Measurements from ENCODE around the gene PPP1R3A.
"Not testable (repeated sequence)": the region's sequence is repeated elsewhere in the genome, so short reads cannot be mapped to it uniquely, and the experiment has no call there.

Gene PPP1R3A, protein sequence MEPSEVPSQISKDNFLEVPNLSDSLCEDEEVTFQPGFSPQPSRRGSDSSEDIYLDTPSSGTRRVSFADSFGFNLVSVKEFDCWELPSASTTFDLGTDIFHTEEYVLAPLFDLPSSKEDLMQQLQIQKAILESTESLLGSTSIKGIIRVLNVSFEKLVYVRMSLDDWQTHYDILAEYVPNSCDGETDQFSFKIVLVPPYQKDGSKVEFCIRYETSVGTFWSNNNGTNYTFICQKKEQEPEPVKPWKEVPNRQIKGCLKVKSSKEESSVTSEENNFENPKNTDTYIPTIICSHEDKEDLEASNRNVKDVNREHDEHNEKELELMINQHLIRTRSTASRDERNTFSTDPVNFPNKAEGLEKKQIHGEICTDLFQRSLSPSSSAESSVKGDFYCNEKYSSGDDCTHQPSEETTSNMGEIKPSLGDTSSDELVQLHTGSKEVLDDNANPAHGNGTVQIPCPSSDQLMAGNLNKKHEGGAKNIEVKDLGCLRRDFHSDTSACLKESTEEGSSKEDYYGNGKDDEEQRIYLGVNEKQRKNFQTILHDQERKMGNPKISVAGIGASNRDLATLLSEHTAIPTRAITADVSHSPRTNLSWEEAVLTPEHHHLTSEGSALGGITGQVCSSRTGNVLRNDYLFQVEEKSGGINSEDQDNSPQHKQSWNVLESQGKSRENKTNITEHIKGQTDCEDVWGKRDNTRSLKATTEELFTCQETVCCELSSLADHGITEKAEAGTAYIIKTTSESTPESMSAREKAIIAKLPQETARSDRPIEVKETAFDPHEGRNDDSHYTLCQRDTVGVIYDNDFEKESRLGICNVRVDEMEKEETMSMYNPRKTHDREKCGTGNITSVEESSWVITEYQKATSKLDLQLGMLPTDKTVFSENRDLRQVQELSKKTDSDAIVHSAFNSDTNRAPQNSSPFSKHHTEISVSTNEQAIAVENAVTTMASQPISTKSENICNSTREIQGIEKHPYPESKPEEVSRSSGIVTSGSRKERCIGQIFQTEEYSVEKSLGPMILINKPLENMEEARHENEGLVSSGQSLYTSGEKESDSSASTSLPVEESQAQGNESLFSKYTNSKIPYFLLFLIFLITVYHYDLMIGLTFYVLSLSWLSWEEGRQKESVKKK

DNA sequence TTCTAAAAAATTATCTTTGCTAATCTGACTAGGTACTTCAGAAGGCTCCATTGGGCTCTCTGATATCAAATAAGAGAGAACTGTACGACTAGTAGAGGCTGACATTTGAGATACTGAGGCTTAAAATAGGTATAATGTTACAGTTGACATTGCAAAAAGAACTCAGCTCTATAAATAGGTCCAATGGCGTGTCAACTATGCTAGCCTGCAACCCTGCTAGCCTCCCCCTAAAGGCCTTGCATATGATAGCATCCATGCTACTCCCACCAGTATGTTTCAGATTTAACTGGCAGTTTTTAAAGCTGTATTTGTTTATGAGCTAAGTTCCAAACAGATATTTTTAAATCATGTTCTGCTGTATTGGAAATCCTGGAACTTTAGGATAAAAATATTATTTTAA lies at the start of gene PPP1R3A:
TSS of gene PPP1R3A (minus strand) at position 64 of the 400 bp plus-strand sequence. CDS start at position 51, 13 bp downstream.
- DNase-seq, result no peak

DNA sequence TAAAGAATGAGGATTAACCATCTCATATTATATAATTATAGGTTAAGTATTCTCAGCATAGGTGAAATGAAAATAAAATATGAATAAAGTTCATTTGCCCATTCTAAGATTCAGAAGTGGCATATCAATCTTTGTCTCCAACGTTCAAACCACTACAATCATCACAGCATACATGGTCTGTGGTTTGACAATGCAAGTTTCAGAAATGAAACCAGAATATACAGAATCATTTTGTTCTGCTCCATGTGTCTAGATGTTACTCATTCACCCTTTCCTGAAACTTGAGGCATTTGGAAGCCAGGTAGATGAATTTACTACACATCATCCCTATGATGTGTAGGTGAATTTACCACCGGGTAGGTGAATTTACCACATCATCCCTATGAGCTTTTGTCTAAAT lies 44.5 kb upstream of the PPP1R3A start:
- DNase-seq, result no peak

DNA sequence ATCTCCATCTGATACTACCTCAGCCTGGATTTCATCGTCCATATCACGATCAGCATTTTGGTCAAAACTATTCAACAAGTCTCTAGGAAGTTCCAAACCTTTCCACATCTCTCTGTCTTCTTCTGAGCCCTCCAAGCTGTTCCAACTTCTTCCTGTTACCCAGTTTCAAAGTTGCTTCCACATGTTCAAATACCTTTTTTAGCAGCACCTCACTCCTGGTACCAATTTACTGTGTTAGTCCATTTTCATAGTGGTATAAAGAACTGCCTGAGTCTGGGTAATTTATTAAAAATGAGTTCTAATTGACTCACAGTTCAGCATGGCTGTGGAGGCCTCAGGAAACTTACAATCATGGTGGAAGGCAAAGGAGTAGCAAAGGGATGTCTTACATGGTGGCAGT lies 41.1 kb upstream of the PPP1R3A start:
- DNase-seq, result no peak

DNA sequence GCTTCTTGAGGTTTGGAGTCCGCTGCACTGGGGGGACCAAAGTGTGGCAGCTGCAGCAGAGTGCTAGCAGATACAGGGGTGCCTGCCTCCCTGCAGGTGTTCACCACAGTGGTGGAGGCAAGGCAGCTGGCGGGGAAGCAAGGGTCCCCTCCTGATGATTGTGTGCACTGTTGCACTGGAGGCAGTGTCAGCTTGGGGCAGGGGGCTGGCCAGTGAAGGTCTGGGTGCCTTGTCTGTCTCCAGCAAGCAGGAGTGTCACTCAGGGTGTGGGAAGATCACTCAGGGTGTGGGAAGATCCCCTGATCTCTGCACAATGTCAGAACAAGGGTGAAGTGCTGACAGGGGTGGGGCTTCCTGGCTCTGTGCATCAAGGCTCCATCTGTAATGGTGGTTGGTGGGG lies 36.3 kb upstream of the PPP1R3A start:
- no peak for DNase-seq

DNA sequence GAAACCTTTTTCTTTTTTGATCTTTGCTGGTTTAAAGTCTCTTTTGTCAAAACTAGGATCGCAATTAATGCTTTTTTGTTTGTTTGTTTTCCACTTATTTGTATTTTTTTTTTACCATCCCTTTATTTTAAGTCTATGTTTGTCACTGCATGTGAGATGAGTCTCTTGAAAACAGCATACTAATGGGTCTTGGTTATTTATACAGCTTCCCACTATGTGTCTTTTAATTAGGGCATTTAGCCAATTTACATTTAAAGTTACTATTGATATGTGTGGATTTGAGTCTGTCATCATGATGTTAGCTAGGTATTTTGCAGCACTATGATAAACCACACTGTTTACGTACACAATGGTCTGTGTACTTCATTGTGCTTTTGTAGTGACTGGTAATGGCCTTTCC lies 34.7 kb upstream of the PPP1R3A start:
- no peak for DNase-seq

DNA sequence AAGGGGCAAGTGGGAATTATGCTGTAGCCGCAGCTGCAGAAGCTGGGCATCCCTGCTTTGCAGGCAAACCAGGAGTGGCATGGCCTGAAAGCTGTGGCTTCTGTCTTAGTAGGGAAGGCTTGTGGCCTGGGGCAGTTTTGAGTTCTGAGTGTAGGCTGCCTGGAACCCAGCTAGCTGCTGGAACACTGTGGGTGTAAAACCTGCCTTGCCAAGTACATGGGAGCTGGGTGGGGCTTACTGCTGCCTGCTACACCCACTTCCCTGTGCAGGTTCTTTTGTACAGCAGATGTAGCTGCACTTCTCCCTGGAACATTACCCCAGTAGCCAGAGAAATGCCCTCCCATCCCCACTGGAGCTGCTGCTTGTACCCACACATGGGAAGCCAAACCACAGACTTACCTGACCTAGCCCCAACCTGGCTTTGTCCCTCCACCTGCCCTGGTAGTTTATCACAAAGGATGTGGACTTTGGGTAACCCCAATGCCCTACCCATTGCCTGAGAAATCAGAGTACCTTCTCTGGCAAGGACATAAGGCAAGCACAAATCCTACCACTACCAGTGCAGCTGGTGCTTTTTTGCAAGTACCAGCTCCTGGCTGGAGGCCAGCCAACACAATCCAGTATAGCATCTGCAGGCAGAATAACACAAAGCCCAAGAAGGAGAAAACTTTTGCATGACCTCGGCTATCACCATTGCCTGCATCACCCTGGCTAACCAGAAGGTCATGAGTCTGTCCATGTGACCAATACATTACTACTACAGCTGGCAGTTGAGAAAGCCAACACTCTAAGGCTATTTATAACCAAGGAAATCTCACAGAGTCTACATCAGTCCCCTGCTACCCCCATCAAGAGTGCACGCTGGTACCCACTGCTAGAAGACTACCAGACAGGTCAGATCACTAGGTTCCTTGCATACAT lies 26.5 kb upstream of the PPP1R3A start:
- no peak for DNase-seq

DNA sequence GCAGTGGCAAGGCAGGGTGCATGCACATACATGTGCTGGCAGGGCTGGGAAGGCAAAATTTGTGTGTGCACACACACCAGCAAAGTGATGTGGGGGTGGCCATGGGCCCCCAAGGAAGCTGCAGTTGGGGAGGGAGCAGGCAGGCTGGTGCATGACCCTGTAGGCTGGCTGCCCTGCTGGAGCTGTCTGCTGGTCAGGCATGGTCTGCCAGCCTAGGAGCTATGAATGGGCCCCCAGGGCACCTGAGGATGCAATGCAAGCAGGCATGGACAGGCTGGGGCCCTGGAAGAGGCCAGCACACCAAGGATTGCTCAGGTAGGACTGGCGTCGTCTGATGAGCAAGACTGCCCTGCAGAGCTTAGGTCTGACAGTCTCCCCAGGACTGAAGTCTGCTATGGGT lies 18.2 kb upstream of the PPP1R3A start:
- no peak for DNase-seq

DNA sequence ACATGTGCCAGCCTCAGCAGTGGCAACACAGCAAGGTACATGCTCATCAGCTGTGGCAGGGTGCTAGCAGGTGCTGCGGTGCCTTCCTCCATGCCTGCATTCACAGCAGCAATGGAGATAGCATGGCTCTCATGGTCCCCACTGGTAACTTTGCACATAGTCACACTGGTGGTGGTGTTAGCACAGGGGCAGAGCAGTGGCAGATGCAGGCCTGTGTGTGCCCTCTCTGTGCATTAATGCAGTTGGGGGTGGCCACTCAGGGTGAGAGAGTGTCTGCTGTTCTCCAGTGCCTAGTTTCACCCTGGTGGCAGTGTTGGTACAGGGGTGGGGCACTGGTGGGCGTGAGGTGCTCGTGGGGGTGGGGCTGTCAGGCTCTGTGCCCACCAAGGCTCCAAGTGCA lies 17.7 kb upstream of the PPP1R3A start:
- no peak for DNase-seq

DNA sequence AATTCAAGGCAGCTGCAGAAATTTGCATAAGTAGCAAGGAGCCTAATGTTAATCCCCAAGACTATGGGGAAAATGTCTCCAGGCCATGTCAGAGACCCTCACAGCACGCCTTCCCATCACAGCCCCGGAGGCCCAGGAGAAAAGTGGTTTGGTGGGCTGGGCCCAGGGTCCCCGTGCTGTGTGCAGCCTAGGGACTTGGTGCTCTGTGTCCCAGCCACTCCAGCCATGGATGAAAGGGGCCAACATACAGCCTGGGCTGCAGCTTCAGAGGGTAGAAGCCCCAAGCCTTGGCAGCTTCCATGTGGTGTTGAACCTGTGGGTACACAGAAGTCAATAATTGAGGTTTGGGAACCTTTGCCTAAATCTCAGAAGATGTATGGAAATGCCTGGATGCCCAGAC lies 10.6 kb upstream of the PPP1R3A start:
- DNase-seq, result not testable (repeated sequence)

DNA sequence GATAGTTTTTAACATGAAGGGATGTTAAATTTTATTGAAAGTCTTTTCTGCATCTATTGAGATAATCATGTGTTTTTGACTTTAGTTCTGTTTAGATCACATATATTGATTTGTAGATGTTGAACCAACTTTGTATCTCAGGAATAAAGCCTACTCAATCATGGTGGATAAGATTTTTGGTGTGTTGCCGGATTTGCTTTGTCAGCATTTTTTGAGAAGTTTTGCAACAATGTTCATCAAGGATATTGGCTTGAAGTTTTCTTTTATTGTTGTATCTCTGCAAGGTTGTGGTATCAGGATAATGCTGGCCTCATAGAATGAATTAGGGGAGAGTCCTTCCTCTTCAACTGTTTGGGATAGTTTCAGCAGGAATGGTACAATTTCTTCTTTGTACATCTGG lies 9.3 kb upstream of the PPP1R3A start:
- DNase-seq, result no peak

DNA sequence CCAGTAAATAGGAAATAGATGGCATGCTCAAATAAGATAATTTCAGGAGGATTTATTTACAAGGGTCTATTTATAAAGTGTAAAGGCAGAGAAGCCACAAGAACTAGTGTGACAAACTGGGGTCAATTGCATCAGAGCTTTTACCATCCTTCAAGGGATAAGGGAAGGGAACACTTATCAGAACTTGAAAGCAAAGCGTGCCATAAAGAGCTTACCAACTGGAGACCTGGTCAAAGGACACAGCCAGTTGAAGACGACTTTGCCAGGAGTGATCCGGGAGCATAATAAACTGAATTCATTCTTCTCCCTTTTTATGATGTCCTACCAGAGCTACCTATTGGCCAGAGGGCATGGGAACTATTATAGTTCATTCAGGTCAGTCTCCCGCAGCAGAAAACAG lies 3.2 kb upstream of the PPP1R3A start:
- DNase-seq, result no peak

DNA sequence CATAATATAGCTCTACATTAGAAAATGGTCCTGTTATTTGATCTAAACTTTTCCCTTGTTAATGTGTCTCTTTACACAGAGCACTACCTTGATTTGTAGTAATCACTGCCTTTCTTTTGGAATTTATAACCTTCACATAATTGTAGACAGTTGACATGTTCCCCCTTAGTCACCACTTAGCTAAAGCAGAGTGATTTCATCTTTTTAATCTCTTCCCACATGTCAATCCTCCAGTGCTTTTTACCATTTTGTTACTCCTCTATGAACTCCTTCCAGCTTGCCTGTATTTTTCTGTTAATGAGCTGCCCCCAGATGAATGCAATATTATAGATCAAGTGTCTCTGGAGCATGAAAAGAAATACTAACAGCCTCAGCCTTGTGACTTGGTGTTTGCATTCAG lies 2.6 kb upstream of the PPP1R3A start:
- no peak for DNase-seq

DNA sequence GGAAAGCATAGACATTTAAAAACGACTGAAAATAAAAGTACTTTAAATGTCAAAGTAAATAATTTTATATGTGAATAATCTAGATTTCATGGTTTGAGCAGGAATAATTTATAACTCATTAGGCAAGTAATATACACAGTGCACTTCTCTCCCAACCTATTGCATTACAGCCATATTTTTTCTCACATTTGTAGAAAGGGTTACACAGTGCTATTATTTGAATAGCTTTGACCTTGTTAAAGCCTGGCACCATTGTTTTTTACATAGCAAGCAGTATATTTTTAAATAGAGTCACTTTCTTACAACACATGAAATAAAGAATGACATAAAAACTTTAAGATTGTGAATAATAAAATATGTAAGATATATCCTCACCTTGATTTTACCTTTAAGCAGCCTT lies 969 bp downstream of the PPP1R3A start:
- no peak for DNase-seq

DNA sequence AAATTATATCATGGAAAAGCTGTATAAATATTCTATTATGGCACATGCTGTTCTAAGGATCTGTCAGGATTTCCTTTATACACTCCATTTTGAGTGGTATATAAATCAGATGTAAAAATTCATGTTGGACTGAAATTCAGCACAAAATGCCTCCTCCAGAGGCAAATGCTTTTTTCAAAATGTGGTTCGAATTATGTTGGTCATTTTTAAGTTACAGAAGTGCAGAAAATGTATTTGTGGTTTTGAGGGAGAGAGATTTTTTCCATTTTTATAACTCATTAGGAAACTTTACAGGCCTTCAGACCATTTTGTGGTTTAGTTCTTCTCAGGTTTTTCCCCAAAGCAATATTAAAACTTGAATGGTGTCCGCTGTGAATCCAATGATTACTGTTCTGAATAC lies 2.9 kb downstream of the PPP1R3A start:
- DNase-seq, result no peak

DNA sequence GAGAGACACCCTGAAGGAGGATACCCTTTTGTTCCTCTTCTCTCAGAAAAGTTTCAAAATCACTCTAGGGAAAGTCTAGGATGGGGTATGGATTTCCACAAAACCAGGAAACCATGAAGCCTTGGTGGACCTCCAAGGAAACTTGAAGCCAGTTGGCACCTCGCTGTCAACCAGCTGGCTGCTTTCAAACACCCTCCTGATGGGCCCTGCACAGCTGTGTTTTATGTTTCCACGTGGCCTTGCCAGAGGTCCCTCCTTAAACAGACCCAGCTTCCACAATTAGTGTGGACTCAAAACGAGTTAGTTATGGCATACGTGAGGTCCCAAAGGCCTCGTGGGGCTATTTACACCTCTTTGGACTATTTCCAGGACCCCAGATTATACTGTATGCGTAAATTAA lies 5.9 kb downstream of the PPP1R3A start:
- DNase-seq, result no peak

DNA sequence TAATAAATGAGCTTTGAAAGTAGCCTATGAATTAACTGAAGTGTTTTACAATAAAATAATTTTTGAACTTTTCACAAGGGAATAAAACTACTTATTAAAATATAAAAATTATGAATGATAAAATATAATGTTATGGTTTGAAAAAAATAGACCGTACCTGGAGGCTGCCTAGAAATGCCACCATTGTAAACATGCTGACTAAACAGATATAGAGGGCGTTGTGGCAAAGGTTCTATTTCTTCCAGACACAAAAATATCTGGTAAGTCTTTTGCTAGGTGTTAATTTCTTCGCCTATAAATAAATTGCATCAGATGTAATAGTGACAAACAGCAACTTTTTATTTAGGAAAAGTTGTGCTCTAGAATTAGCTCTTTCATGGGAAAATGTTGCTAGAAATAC lies 11.2 kb downstream of the PPP1R3A start:
- DNase-seq, result no peak

DNA sequence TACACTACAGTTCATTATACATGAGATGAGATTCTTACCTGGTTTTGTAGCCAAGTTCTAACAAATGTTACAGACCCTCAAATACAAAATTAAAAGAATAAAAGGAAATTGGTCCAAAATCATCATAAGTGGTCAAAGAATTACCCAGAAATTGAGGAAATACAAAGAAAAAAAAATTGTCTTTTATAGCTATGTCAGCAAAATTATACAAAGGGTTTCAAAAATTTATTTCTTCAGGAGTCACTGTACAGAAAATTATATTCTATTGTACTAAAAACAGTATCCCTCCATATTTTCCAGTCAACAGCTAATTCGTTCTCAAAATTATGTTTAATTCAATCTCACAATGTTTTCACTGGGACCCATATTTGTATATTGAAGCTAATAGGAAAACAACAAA lies 14.3 kb downstream of the PPP1R3A start:
- DNase-seq, result no peak

DNA sequence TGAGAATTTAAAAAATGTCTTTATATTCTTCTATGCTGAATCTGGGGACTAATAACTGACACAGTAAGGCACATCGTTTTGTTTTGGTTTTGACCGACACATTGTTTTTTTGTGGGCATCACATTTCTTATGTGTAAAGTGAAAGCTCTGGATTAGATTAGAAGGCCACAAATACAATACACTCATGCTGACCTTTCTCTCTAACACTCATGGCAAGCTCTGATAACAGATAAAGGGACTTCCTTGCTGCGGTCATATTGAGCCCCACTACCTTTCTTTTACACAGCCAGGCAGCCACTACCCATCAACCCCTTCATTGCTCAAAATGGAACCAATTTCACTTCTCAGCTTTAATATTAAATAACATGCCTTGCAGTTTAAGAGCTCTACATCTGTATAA lies 26.0 kb downstream of the PPP1R3A start:
- DNase-seq, result no peak

DNA sequence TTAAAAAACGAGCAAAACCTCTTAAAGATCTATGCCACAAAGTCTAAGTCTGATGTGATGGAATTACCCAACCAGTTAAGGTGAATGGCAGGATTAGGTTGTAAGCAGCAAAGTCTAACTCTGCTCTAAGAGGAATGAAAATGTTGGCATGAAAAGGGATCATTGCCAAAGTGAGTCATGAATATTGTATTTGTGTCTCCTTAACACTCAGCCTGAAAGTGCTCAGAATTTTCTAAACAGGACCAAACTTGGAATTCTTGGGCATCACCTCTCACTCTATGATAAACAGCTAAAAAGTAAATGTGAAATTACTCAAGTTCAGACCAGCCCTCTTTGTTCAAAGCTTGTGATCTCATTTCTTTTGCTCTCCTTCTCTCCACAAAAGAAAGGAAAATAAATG lies 27.0 kb downstream of the PPP1R3A start:
- no peak for DNase-seq

DNA sequence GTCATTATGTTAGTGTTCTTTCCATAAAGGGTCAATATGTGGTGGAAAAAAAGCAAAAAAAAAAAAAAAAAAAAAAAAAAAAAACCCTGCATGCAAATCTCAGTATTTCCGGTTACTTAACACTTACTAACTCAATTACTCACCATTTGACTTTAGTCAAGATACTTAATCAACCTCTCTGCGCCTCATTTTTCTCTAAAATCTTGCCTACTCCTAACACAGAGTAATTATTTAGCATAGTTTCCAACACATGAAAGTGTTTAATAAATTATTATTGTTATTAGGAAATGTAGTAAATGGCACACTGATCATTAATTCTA lies 27.8 kb downstream of the PPP1R3A start:
- DNase-seq, result no peak

DNA sequence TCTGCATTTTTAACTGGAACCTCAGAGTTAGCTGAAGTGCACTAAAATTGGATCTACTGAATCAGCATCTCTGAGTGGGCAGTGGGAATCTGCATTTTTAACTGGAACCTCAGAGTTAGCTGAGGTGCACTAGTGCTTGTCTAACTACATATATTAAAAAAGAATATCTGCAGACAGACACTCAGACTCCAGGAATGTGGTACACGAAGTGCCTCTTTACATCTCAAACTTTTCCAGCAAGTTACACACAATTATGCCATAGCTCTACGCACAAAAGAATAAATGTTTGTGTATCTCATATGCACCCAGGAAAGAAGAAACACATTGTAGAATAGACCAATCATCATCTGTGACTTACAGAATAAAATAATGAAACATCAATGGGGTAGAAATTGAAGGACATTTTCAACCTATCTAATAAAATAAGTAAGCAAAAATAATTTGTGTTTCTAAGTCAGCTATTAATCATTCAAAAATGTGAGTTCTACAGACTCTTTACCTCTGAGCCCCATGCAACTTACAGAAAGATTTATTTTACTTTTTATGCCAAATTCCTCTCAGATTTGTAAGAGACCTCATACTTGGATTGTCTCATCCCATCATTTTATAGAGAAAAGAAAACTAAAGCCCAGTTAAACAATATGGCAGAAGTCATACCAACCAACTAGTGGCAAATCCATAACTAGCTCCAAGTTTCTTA lies 28.3 kb downstream of the PPP1R3A start:
- DNase-seq, result no peak

DNA sequence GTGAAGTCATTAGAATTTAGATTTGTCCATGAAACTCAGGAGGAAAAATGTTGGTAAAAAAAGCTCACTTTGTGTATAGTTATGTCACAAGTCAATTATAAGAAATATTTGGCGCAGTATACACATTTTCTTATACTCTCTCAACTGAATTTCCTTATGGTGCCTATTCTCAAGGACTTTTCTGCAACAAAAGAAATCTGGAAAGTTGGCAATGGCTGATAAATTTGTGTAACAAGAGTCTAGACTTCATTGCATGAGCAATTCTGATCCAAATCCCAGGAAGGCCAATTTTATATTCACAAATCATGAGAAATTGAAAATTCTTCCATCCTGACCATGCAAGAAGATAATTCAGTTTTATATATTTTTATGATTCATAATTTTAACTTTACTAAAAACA lies 35.7 kb downstream of the PPP1R3A start:
- DNase-seq, result no peak

Data from activated T-cell treated with anti-CD3 and anti-CD28 coated beads, Interleukin-2, amount 50 U/mL, for 1 hour (primary cell).